GM19023 (cell line): ENCODE data around the gene AGGF1.
"Not testable (repeated sequence)": the region's sequence is repeated elsewhere in the genome, so short reads cannot be mapped to it uniquely, and the experiment has no call there.

ENCODE experiments used
- ATAC-seq: cut with Tn5 transposase; IDR thresholded peaks from one replicate; pipeline ENCODE4 v1.9.1; 2021; ENCODE audit warnings: mild to moderate bottlenecking, moderate library complexity; ENCODE audit not compliant: unreplicated experiment

The AGGF1 gene

DNA sequence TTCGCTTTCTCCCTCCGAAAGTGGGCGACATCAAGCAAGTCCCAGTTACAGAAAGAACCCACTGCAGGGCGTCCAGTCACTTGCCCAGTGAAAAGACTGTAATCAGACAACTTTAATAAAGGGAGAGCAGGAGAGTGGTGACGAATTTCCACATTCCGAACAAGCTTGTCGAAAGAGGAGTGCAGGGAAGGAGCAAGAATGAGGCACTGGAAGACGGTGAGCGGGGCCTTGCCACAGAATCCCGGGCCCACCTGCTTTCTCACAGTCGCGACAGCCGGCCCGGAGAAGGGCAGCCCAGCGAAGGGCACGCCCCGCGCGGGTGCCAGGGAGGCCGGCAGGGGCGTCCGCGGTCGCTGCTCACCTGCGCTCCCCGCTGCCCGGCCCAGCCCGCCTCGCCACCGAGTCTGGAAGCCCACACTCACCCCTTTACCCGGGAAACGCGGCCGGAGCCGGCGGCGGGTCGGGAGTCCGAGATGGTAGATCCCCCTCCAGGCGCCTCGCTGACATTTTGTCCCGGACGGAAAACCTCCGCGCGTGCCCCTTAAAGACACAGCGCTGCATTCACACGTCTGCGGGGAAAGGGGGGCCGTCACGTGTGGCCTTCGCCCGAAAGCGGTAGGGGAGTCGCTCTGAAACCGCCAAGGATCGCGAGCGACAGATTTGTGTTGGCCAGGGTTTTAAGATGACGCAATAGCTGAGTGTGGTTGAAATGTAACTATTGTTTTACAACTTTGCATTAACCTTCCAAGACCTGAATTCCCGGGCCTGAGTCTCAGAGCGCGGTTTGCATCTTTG, 56.7 kb downstream of the AGGF1 start, which contains the start of gene ZBED3:
Gene ZBED3 (minus strand): TSS at position 597 of the 795 bp plus-strand sequence. CDS start 9,407 bp downstream, outside the sequence.
- peak; percentile 62 for ATAC-seq

DNA sequence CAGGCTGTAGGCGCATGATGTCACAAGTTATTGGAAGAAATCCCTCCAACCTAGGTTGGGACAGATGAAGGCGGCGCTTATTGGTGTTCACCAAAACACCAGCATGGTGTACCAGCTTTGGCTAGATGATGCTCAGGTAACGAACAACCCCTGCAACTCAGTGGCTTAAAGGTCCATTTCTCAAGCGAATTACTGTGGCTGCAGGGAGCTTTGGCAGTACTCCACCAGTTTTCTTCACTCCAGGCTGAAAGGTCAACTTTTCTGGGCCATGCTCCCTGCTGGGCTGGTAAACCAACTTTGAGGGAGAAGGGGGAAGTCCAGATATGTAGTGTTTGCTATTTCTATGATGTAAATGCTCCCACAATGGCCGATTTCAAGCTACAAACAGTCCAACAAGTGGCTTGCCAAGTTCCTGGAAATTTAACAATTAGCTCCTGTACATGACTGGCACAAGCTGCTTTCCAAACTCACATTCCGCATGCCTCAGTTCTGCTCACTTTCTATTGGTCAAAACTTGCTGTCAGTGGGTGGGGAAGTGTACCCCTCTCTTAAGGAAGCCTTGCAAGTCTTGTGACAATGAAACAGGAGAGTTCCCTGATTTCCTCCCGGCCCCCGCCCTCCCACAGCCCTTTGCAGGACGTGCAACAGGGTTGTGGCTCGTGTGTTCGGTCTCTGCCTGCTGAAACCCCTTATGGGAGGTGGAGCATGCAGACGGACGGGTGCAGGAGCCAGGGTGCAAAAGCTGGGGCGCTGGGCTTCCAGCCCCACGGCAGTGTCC, 57.5 kb downstream of the AGGF1 start:
- ATAC-seq: peak; percentile 19

DNA sequence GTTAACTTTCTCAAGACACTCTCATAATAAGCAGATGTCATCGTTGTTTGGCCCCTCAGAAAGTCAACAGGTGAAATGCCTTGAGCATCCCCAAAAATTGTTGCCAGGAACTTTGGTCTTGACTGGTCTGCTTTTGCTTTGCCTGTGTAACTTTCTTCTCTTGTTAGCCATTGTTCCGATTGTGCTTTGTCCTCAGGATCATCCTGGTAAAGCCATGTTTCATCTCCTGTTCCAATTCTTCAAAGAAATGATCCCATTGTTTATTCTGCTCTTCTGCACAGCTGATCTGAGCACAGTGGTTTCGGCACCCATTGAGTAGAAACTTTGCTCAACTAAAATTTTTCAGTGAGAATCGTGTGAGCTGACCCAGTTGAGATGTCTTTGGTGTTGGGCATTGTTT, 65.0 kb downstream of the AGGF1 start:
- ATAC-seq: no peak

DNA sequence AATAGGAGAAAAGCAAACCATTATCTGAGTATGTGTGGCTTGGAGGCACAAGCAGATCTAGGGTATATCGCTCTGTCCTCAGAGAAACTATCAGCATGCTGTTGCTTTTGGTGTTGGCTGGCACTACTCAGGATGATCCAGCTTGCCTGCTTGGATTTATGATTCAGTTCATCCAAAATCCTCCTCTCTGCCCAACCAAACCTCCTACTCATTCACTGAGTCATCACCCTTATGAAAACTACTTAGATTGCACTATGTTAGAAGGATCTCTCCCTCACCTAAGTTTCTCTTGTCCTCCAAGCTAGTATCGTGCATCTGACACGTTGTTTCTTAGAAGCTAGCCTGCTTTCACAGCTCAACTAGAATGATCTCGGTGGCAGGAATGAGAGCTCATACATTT, 71.1 kb downstream of the AGGF1 start:
- ATAC-seq: no peak

GRCh38 chr5:77102549-77102948, 72.3 kb downstream of the AGGF1 start:
- no peak for ATAC-seq

- ATAC-seq: no peak
These were observed 73.3 kb downstream of the AGGF1 start for GRCh38 chr5:77103457-77103856.

DNA sequence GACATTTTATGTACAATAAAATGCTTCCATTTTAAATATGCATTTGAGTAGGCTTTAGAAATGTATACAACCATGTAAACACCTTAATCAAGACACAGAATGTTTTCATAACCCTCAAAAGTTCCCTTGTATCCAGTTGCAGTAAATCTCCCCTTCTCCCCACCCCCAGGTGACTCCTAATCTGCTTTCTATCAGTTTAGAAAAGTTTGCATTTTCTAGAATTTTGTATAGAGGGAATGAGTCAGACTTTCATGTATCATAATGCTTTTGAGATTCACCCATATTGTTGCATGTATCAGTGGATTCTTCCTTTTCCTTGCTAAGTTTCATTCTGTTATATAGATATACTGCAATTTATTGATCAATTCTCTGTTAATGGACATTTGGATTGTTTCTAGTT, 74.6 kb downstream of the AGGF1 start:
- no peak for ATAC-seq

DNA sequence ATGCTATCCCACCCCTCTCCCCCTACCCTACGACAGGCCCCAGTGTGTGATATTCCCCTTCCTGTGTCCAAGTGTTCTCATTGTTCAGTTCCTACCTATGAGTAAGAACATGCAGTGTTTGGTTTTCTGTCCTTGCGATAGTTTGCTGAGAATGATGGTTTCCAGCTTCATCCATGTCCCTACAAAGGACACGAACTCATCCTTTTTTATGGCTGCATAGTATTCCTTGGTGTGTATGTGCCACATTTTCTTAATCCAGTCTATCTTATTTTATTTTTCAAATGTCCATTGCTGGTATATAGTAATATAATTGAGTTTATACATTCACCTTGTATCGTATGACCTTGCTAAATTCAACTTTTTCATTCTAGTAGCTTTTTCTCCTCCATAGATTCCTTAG, 76.8 kb downstream of the AGGF1 start:
- ATAC-seq: not testable (repeated sequence)
